Panc1 (cell line): ENCODE measurements around the gene OVCH2. TPM values are rescaled to one million over a fixed set of nuclear protein-coding genes. Genes with fewer than 3 reads are reported as not detected.

Source experiments
- ATAC-seq: fragments of 200-7000 bp; cut with Tn5 transposase; 2 replicates; pipeline ENCODE4 v1.9.1; 2020; ENCODE audit warnings: mild to moderate bottlenecking, moderate library complexity
- BruUV-seq: library from RNA; stranded (reverse); fragments of 400-500 nt; replicated peaks from 2 replicates; lab custom pipeline; 2021; lab: Mats Ljungman, UMichigan
- CTCF ChIA-PET: fragments of 300-600 bp; sonication (Branson Sonifier 250); formaldehyde crosslinking; loops from one replicate; lab custom pipeline; 2022; ENCODE audit warnings: antibody characterized with exemption; lab: Charles Lee
- POLR2A ChIA-PET: fragments of 300-600 bp; sonication (Branson Sonifier 250); formaldehyde crosslinking; loops from one replicate; lab custom pipeline; 2022; ENCODE audit warnings: antibody characterized with exemption; lab: Charles Lee
- DNase-seq: peaks from one replicate; pipeline ENCODE4 v3.0.0-alpha.2; 2010; ENCODE audit warnings: low read depth, low spot score
- H3K27ac ChIP-seq: 2 replicates; pipeline ENCODE4 v1.5.1; 2011; ENCODE audit warnings: mild to moderate bottlenecking, low read length, inconsistent platforms
- H3K27me3 ChIP-seq: fragments of 200-500 bp; sonication (Bioruptor generic); 2 replicates; pipeline ENCODE4 v1.6.0; 2014; ENCODE audit warnings: low read length, inconsistent platforms; ENCODE audit not compliant: control insufficient read depth, insufficient read depth
- H3K36me3 ChIP-seq: fragments of 200-500 bp; sonication (Bioruptor generic); 2 replicates; pipeline ENCODE4 v1.5.1; 2014; ENCODE audit warnings: inconsistent platforms, mild to moderate bottlenecking, low read length, moderate library complexity; ENCODE audit not compliant: control insufficient read depth, insufficient read depth
- H3K4me1 ChIP-seq: 2 replicates; pipeline ENCODE4 v1.5.1; 2011; ENCODE audit warnings: inconsistent platforms, mild to moderate bottlenecking, low read length, moderate library complexity; ENCODE audit not compliant: control insufficient read depth, insufficient read depth
- H3K4me3 ChIP-seq, 2 experiments: 2 replicates each; pipeline ENCODE4 v1.5.1; 2011 to 2012; ENCODE audit warnings: low read depth in 2 of 2, low read length in 2 of 2, mild to moderate bottlenecking in 2 of 2, inconsistent platforms in 1 of 2, moderate library complexity in 1 of 2
- H3K9me3 ChIP-seq: fragments of 200-500 bp; sonication (Bioruptor generic); 2 replicates; pipeline ENCODE4 v1.5.1; 2014; ENCODE audit warnings: low read depth, mild to moderate bottlenecking, inconsistent platforms, low read length, moderate library complexity; ENCODE audit not compliant: control insufficient read depth, insufficient read depth
- CTCF ChIP-seq: fragments of 450-650 bp; IDR thresholded peaks from 2 replicates; pipeline ENCODE4 v1.5.1; 2017; ENCODE audit warnings: mild to moderate bottlenecking
- POLR2AphosphoS5 ChIP-seq: IDR thresholded peaks from 2 replicates; pipeline ENCODE4 v1.6.1; 2012; ENCODE audit warnings: mild to moderate bottlenecking, low read depth, low read length, moderate library complexity
- REST ChIP-seq, 2 experiments: IDR thresholded peaks; 2 replicates each; pipeline ENCODE4 v1.6.1; 2011 to 2012; ENCODE audit warnings: low read depth in 2 of 2, control low read depth in 1 of 2, low read length in 1 of 2, mild to moderate bottlenecking in 1 of 2, moderate library complexity in 1 of 2; ENCODE audit not compliant: insufficient read depth in 1 of 2
- SIN3A ChIP-seq: IDR thresholded peaks from 2 replicates; pipeline ENCODE4 v1.6.1; 2012; ENCODE audit warnings: low read depth, mild to moderate bottlenecking, low read length, moderate library complexity, borderline replicate concordance; ENCODE audit not compliant: insufficient read depth
- TCF7L2 ChIP-seq: IDR thresholded peaks from 2 replicates; pipeline ENCODE4 v1.6.1; 2011; ENCODE audit warnings: mild to moderate bottlenecking, low read depth, low read length, inconsistent platforms
- in situ Hi-C: cut with HindIII; loops from 2 replicates; pipeline ENCODE4 v1.10.0; 2016; ENCODE audit warnings: low sequenced_read_pairs, low pct_unique_long_range_greater_than_20kb
- intact Hi-C: fragments of 100-400 bp; cut with micrococcal nuclease; formaldehyde crosslinking; loops from one replicate; pipeline ENCODE4 v1.10.0; 2022; ENCODE audit not compliant: unreplicated experiment
- total RNA-seq: library from RNA; stranded (reverse); gene quantifications from one replicate; pipeline ENCODE4 v1.2.1, GENCODE V29; 2021; ENCODE audit not compliant: unreplicated experiment

OVCH2 gene
- total RNA-seq, 1 experiment from 2014 or later, result not detected

GRCh38 chr11:7642747-7643146, 63.5 kb downstream of the OVCH2 start:
- Histone ChIP-seq H3K9me3 (no peaks in the 10 kb centered on the region), H3K4me1 (no peaks in the 10 kb centered on the region), H3K27ac (no peak overlapping the region), H3K4me3 (no peak overlapping the region), H3K27me3 (no peaks in the 10 kb centered on the region), H3K36me3 (no peaks in the 10 kb centered on the region)
- CTCF ChIA-PET, result no interaction called here
- ATAC-seq (no peak), DNase-seq (no peak)
- intact Hi-C loops (no loop called here), in situ Hi-C loops (no loop called here)
- BruUV-seq, result no TSS peak
- TF ChIP-seq TCF7L2 (no peak), SIN3A (no peak), CTCF (no peak), REST (IDR thresholded peaks at IDR 0.05; ENCODE audit: insufficient read depth in 1 of 2, low read depth in 2 of 2, low read length in 1 of 2) (no peak), POLR2AphosphoS5 (no peak)
- POLR2A ChIA-PET, result interaction anchor here (0.6 kb wide), 1 partner anchor 228 kb away, joined by 12 read pairs; no protein-coding TSS in a partner anchor

- TF ChIP-seq POLR2AphosphoS5 (no peak), TCF7L2 (no peak), SIN3A (no peak), REST (IDR thresholded peaks at IDR 0.05; ENCODE audit: insufficient read depth in 1 of 2, low read depth in 2 of 2, low read length in 1 of 2) (no peak), CTCF (no peak)
- no peaks in the 10 kb centered on the region for H3K36me3 ChIP-seq
- intact Hi-C loops (no loop called here), in situ Hi-C loops (no loop called here)
- no peaks in the 10 kb centered on the region for H3K4me1 ChIP-seq
- DNase-seq, result no peak
- no peak for ATAC-seq
- POLR2A ChIA-PET, result no interaction called here
- H3K9me3 ChIP-seq, result no peaks in the 10 kb centered on the region
- H3K27ac ChIP-seq, result no peak overlapping the region
- CTCF ChIA-PET, result no interaction called here
- BruUV-seq, result no TSS peak
- no peaks in the 10 kb centered on the region for H3K27me3 ChIP-seq
- no peak overlapping the region for H3K4me3 ChIP-seq
Observed at GRCh38 chr11:7640816-7641215, 65.5 kb downstream of the OVCH2 start.
